HG02571 (cell line): Measurements from ENCODE around the gene CDHR1.

ENCODE experiments used
- ATAC-seq: cut with Tn5 transposase; IDR thresholded peaks from one replicate; pipeline ENCODE4 v1.9.1; 2021; ENCODE audit warnings: mild to moderate bottlenecking, moderate library complexity; ENCODE audit not compliant: unreplicated experiment

Gene CDHR1

DNA sequence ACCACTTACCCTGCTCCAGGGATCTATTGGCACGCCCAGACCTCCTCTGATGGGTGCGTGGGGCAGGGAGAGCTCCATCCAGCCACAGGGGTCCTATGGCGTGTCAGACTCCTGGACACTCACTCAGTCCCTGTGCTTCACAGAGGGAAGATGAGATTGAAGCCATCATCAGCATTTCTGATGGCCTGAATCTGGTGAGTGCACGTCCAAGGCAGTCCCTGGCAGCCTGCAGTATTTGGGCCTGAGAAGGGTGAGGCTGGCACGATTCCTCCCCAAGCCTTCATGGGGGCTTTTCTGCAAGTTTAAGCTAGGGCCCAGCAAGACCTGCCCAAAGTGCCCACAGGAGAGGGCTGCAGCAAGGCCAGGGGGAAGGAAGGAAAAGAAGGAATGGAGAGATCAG lies 3.3 kb downstream of the CDHR1 start:
- no peak for ATAC-seq

DNA sequence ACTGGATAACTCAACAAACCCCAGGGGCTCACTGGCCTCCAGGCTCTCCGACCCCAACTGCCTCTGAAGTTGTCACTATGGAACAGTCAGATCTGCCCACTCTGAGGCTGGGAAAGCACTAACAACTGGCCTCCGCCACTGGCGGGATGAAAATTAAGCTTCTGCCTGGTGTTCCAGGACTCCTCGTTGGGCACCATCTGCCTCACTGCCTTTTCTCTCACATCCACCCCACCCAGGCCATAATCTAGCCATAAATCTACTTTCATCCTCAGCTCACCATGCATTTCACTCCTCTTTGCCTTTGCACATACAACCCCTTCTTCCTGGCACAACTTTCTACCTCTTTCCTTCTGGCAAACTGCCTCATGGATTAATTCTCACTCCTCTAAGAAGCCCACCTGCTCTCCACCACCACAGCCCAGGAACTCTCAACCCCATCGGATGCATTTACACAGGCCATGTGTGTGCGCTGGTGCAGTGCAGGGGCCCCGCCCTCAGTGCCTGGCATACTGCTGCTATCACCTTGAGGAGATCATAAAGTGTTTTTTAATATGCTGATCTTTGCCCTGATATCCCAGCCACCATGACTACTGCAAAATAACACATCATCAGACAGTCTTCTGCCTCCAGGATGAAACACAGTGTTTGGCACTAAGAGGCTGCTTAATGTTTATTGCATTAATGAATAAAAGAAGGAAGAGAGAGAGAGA lies 4.0 kb downstream of the CDHR1 start:
- ATAC-seq: no peak

DNA sequence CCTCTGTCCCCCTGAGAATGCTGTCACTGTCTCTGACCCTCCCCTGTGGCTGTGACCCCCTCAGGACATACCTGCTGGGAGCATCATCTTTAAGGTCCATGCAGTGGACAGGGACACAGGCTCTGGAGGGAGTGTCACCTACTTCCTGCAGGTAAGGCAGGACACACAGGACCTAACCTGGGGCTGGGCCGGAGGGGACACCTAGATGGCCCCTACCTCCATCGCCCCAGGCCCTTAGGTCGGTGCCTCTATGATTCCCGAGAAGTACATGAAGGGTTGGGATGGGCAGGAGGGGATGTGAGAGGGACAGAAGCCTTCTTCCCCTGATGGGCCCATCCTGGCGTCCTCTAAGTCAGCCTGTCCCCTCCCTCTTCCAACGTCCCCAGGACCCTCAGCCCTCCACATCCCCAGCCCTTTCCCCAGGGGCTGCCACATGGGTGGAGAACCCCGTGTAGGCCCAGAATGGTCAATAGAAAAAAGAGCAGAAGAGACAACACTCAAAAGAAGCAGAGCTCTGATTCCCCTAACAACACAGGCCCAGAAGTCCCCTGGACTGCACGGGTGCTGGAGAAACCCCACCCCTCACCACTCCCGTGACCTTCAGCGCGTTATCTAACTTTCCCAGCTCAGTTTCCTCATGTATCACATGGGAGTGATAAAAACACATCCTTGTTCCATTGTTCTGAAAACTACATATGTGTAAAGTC lies 6.4 kb downstream of the CDHR1 start:
- no peak for ATAC-seq

DNA sequence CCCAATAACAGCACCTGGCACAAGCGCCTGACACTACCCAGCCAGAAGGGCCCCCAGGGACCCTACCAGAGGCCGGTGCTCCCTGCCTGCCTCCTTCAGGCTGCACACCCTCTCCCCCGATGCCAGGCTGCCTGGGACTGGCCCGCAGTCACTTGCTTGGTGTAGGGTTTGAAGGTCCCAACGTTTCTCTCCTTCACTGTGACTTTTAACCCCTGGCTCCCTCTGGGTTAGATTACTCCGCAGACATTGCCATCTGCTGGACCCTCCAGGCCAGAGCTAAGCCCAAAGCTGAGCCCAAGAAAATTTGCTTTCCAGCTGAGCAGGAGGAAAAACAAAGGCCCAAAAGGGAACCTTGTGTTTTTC lies 6.9 kb downstream of the CDHR1 start:
- ATAC-seq: no peak

DNA sequence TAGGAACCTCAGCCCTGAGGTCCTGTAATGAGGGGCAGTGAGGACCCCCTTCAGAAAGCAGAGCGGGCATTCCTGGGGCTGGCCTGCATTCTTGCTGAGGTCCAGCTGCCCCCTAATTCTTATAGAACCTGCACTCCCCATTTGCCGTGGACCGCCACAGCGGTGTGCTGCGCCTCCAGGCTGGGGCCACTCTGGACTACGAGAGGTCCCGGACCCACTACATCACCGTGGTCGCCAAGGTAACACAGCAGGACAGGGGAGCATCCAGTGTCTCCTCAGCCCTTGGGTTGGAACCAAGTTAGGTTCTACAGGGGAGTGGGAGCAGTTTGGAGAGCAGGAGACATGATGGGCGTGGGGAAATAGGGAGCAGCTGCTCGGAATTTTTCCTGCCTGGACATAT lies 7.3 kb downstream of the CDHR1 start:
- no peak for ATAC-seq

DNA sequence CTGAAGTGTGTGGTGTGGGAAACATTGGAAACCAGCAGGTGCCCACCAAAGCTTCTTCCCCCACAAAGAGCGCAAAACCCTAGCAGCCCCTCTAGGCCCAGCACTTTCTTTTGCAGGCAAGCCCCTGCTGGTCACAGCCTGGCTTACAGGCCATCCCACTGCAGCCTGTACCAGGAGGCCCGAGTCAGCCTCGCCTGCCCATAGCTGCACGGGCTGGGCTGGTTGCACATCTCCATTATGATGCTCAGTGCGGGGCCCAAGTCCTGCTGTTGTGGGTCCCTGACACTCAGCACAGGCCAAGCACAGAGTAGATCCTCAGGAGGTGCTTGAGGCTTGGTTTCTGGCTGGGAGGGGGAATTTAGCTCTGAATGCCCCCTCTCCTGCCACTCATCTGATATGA lies 8.0 kb downstream of the CDHR1 start:
- no peak for ATAC-seq

DNA sequence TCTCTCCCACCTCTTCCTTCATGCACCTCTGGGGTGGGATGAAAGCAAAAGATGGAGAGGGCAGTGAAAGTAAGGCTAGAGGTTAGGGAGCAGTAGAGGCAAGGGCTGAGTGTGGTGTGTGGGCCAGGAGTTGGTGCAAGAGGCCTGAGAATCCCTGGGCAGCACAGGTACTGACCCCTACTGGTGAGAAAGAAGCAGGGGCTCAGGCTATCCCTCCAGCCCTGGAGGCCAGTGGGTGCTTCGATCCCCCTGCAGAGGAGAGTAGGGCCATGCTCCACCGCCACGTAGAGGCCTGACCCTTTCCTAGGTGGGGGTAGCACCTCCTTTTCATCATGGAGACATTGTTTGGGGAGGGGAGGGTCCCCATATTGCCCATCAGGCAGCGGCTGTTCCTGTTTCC lies 9.8 kb downstream of the CDHR1 start:
- no peak for ATAC-seq

DNA sequence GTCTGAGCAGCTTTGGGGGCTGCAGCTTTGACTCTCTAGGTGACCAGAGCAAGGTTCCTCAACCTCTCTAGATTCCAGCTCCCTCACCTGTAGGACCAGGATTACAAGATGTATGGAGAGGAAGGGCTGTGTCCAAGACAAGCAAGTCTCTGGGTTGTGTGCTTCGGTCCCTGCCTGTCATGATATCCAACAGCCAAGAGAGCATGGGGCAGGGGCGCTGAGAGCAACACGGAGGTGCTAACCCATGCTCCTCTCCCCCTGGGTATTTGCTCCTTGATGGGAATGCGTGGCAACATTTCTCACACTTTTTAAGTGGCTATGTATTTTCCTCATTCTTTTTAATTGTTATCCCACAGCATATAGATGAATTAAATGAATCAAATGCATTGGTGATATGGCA lies 10.3 kb downstream of the CDHR1 start:
- no peak for ATAC-seq

DNA sequence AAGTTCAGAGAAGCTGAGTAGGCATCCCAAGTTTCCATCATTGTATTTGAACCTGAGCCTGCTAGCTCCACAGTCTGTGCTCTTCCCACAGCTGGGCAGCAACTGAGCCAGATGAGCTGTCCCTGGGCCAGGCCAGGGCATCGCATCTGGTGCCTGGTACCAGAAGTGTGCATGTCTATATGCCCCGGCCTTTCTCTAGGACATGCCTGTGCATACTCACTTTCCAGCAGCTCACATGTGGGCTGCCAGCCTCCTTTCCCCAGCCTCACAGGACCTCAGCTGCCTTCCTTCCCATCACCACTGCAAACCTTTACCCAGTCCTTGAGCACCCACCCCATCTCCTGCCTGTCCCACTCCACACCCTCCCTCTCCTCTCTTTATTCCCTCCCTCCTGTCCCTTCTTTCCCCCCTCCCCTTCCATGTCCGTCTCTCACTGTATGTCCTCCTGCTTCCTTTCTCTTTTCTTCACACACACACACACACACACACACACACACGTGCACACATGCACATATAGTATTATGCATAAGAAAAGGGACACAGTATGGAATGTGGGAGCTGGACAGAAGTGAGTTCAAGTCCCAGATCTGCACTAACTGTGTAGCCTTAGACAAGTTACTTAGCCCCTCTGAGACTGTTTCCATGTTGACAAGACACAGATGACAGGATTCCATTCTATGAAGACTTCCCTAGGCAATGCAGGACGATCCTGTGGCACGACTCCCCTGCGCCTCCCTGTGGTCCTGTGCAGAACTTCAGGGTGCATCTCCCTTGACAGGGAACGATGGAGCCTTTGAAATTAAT lies 10.9 kb downstream of the CDHR1 start:
- peak; percentile 80 for ATAC-seq

DNA sequence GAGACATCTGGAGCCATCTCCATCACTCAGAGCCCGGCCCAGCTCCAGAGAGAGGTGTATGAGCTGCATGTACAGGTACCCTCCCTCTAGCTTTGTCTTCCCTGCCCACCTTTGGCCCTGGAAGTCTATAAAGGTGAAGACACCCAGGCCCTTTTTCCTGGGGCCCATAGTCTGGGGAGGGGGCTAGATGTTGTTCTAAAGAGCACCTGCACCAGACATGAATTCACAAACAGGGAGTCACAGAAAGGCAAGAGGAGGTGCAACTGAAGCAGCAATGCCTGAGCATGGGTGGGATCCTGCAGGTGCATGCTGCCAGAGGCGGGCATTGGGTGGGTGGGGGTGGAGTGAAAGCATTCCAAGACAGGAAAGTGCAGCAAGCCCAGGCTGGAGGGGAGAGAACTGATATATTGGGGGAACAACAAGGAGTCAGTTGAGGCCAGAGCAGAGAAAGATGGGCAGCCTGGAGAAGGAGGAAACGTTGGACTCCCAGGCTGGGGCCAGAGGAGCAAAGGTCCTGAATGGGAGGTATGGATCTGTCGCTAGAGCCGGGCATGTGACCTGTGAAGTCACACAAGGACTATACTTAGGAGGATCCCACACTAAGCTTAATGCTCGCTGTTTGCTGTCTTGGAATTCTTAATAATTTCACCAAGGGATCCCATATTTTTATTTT lies 11.7 kb downstream of the CDHR1 start:
- no peak for ATAC-seq

DNA sequence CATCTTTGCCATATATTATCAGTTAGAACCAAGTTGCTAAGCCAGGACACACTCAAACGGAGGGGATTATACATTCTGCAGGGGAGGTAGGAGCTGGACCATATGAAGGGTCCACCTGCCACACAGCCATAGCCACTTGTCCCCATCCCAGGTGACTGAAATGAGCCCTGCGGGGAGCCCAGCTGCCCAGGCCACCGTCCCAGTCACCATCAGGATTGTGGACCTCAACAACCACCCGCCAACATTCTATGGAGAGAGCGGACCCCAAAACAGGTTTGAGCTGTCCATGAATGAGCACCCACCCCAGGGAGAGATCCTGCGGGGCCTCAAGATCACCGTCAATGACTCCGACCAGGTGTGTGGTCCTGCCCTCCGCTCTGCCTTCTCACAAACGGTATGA lies 13.7 kb downstream of the CDHR1 start:
- no peak for ATAC-seq

DNA sequence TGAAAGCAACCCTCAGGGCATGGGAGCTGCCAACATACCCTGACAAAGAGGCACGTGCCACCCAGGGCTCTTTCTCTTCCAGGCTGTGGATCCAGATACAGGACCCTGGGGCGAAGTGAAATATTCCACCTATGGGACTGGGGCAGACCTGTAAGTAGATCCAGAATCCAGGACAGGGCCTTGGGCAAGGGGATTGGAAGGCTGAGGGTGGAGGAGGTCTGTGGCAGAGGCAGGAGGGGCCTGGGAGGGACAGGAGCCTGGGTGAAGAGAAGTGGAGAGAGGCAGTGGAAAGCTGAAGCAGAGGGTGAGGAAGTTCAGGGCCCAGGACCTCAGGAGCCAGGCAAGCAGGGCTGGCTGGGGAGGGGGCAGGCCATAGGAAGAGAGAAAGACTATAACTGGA lies 17.2 kb downstream of the CDHR1 start:
- no peak for ATAC-seq

DNA sequence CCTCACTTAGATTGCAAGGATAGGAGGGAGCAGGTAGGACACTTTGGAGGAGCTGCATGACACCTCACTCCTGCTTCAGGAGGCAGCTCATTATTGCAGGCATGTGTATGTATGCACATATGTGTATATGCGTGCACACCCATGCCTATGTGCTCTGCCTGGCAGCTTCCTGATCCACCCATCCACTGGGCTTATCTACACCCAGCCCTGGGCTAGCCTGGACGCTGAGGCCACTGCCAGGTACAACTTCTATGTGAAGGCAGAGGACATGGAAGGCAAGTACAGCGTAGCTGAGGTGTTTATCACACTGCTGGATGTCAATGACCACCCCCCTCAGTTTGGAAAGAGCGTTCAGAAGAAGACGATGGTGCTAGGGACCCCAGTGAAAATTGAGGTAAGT lies 17.7 kb downstream of the CDHR1 start:
- ATAC-seq: no peak

DNA sequence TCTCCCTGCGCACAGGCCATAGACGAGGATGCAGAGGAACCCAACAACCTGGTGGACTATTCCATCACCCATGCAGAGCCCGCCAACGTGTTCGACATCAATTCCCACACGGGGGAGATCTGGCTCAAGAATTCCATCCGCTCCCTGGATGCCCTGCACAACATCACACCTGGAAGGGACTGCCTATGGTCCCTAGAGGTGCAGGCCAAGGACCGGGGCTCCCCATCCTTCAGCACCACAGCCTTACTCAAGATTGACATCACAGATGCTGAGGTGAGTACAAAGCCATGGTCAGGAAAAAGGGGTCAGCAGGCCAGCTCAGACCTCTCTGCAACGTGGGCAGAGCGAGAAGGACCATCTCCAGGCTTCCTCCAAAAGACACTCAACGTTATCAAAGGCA lies 18.7 kb downstream of the CDHR1 start:
- no peak for ATAC-seq

DNA sequence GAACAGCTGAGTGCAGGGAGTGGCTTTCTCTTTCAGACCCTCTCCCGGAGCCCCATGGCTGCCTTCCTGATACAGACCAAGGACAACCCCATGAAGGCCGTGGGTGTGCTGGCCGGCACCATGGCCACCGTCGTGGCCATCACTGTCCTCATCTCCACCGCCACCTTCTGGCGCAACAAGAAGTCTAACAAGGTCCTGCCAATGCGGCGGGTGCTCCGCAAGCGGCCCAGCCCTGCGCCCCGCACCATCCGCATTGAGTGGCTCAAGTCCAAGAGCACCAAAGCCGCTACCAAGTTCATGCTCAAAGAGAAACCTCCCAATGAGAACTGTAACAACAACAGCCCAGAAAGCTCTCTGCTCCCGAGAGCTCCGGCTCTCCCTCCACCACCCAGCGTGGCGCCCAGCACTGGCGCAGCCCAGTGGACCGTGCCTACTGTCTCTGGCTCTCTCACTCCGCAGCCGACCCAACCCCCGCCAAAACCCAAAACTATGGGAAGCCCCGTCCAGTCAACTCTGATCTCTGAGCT lies 19.8 kb downstream of the CDHR1 start:
- peak; percentile 27 for ATAC-seq

DNA sequence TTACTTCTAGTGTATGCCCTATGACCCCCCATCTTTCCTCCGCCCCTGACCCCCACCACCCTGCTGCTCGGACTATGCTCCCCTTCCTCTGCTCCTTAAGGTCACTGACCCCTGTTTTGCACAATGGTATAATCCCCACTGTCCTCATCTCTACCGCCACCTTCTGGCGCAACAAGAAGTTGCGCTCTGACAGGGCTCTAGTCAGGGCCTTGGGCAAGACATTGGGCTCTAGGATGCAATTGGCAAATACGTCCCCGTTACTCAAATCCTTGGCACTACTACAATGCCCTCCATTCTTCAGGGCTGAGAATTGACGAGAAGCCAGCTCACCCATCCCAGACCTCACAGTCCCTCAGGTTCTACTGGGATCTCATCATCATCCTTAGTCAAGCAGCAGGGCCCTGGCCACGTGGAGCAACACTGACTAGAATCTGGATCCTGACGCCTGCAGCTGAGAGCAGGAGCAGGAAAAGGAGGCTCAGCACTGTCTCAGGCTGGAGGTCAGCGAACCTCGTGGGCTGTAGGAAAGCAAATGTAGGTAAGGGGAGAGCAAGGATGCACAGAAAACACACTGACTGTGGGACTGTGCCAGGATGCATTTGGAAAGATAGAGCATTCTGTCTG lies 20.4 kb downstream of the CDHR1 start:
- ATAC-seq: peak; percentile 74

DNA sequence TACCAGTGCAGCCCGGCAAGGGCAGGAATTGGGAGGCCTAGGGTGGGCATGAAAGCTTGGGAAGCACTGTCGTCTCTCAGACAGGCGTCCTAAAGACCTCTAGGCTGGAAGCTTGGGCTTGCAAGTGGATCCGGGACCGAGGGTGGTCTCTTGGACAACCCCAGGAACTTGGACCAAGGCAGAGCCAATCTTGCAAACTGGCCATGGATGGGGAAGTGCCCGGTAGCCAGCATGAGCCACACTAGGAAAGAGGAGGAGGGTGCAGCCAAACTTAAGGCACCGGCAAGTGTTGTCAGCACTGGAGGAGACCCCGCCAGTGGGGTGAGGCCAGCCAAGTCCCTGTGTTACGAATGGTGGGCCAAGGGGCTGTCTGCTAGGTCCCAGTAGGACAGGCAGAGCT lies 22.5 kb downstream of the CDHR1 start:
- ATAC-seq: no peak

DNA sequence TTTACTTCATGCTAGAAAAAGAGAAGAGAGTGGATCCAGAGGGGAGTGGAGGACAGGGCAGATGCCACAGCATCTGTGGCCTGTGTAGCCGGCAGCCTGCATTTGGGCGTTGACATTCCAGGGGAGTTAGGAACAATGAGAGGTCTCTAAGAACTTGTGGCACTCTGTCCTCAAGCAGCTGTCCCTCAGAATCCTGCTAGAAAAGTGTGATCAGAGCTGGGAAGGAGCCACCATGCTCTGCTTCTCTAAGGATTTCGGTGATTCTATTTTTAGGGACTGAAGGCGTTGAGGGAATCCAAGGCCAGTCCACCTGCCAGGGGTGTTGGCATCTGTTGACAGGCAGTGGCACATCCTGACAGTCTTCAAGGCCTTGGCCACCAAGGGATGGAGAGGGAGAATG lies 23.4 kb downstream of the CDHR1 start:
- no peak for ATAC-seq

DNA sequence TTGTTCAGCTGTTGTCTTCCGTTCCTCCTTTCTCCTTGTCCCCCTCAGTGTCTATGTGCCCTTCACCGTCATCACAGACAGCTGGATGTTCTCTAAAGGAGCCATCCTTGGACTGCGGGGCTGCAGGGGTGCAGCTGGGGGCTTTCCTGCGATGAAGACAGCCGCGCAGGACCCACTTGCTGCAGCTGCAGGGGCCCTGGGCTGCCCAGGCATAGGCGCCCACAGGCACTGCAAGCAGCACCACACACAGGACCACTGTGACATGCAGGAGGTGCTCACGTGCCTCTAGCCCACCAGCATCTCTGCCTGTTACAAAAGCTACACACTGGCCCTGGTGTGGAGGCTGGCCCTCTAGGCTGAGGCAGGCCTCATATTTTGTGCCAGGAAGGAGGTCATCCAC lies 27.6 kb downstream of the CDHR1 start:
- ATAC-seq: no peak

DNA sequence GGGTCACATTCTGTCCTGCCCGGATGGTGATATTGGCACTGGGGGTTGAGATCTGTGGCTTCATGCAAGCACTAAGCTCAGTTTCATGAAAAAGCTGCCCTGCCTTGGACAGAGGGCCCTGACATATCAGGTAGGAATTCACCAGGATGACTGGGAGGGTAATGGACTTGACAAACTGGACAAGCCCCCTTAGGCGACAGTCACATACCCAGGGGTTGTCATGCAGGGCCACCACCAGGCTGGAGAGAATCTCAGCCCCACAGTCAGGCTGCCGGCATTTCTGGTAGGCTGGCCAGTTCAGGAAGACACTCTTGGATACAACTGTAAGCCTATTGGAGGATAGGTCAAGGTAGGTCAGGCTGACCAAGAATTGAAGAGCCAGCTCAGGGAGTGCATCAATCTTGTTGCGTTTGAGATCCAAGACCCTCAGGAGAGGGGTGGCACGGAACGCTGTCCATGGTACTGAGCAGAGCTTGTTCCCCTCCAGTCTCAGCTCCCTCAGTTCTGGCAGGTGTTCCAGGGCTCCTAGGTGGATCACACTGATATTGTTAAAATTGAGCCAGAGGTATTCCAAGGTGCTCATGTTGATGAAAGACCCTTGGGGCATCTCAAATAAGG lies 30.2 kb downstream of the CDHR1 start:
- ATAC-seq: no peak
